ENCODE measurements around the gene WDR7. TPM values are rescaled to one million over a fixed set of nuclear protein-coding genes. Genes with fewer than 3 reads are reported as not detected.

The WDR7 gene
- total RNA-seq, 1 donor from 2014 or later: 43.0 TPM

DNA sequence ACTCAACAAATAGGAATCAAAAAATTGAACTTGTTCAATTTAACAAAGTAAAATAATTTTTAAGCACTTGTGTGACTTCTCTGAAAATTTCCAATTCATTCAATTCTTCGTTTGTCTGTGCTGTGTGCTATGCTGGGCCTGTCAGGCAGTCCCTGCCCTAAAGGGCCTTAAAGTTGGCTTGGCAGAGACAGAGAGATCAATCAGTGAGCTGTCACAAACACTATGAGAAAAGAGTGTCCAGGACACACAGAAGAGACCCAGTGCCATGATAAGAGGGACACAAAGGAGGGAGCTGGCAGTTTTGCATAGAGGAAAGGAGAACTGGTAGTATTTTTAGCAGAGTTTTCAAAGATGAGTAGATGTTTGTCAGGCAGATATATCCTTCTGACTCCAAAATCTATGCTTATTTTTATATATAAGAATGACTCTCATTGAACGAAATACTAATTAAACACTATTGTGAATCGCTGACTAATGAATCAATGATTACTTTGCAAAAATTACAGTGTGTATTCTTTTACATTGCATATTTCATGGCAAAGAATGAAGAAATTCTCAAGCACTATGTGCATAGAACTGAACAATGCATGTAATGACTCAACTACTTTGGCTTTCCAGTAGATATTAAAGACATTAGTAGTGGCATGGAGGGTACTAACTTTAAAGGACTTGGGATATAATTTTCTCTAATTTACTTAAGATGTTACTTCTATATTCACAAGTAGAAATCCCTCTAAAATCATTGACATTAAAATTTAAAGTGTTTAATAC is 302.5 kb downstream of the WDR7 start:
- ATAC-seq: no peak
- no peak for DNase-seq (ENCODE audit: low spot score)
- intact Hi-C loops (cut with DNase I): no loop called here

DNA sequence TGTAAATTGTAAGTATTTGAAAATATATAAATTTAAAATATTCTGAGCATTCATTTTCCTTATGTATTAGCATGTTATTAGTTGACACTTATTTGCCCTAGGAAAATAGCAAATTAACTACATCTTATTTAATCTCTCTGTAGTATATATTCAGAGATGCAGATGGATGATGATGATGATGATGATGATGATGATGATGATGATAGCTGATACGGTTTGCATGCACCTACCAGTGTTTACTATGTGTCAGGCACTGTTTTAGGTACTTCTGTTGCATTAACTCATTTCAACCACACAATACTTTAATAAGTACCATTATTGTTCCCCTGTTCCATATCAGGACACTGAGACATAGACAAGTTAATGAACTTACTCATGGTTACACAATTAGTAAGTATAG is 304.3 kb downstream of the WDR7 start:
- intact Hi-C loops (cut with DNase I): no loop called here
- no peak for ATAC-seq
- no peak for DNase-seq (ENCODE audit: low spot score)

DNA sequence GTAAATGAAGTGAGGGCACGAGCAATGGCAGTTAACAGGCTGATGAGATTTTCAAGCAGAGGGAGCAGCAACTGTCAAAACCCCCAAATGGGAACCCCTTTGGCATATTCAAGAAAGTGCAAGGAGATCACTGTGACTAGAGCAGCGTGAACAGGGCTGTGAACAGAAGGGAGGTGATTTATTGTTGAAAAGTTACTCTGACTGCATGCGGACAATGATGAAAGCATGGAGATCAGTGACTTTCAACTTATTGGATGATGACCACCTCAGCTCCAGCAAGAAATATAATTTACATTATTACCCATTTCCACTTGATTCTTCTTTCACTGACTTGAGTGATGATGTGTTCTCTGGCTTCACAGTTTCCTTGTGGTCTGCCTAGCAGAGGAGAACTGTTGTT is 308.0 kb downstream of the WDR7 start:
- intact Hi-C loops (cut with DNase I): no loop called here
- no peak for ATAC-seq
- DNase-seq (ENCODE audit: low spot score): no peak

DNA sequence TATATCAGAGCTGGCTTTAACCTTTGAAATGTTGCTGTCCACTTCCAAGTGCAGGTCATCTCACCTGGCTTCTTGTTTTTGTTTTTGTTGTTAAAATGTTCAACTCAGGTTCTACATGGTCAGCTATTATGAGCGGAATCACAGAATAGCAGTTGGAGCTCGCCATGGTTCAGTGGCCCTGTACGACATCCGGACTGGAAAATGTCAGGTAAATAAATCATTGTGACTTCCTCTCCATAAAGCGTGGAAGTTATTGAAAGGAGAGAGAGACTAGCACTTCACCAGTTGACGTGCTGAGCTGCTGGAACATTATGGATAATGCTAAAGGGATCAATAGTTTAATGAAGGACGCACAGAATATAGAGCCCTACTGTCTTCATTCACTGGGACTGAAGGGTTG is 311.2 kb downstream of the WDR7 start:
- DNase-seq (ENCODE audit: low spot score): no peak
- intact Hi-C loops (cut with DNase I): no loop called here
- ATAC-seq: no peak

DNA sequence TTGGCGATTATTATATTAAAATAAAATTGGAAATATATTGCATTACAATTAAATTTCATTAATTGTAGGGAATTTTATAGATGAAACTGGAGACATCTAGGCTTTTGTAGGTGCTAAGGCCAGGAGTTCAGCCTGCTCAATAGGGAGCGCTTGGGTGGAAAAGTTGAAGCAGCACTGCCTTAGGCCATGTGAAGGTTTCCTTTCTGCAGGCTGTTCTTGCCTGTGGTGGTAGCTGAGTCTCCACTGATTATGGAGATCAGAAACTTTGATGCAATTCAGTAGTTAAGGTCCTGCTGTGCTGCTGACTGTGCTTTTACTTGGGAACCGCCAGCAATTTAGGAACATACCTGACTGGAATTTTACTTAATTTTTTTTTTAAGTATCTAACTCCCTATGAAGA is 315.9 kb downstream of the WDR7 start:
- ATAC-seq (no peak), DNase-seq (ENCODE audit: low spot score) (no peak)
- intact Hi-C loops (cut with DNase I): no loop called here

DNA sequence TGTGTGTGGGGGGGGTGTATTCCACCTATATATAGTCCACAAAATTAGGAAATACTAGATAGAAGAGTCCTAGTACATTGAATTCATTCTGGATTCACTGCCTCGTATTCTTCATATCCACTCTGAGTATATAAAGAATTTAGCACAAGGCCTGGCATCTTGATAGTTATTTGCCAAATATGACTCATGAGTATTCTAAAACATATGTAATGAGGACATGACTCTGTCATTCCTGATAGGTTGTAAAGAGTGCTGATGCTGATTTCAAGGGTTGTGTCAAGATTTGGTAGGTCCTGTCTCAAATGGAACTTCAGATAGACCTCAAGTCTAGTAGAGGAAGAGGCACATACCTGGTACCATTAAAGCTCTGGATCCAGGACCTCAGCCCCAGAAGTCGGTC is 322.3 kb downstream of the WDR7 start:
- ATAC-seq: no peak
- no peak for DNase-seq (ENCODE audit: low spot score)
- intact Hi-C loops (cut with DNase I): no loop called here

DNA sequence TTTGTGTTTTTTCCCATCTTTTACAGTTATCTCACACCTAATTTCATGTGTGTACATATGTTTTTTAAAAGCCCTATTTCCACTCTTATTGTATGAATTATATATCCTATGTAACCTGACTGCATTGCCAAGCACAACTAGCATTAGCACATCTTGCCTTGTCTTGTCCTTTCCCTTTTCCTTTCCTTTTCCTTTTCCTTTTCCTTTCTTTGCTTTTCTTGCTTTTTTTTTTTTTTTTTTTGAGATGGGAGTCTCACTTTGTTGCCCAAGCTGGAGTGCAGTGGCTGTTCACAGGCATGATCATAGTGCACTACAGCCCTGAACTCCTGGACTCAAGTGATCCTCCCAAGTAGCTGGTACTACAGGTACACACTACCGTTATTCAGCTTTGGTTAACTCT is 323.0 kb downstream of the WDR7 start:
- ATAC-seq: no peak
- intact Hi-C loops (cut with DNase I): no loop called here
- no peak for DNase-seq (ENCODE audit: low spot score)

DNA sequence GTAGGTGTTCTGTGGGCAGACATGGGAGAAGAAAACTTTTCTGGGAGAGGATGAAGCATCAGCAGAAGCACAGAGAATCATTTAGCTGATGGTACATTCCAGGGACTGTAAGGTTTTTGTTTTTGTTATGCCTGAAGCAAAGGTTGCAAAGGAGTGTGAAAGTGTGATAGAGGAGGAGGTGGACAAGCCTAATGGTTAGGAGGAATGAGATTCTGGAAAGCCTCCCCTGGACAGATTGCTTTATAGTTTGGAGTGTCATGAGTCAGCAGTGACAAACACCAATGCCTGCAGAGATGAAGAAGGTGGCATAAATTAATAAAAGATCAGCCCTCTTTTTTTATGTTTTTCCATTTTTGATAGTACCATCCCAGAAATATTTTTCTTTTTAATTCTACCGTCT is 324.1 kb downstream of the WDR7 start:
- intact Hi-C loops (cut with DNase I): no loop called here
- DNase-seq (ENCODE audit: low spot score): no peak
- ATAC-seq: no peak

DNA sequence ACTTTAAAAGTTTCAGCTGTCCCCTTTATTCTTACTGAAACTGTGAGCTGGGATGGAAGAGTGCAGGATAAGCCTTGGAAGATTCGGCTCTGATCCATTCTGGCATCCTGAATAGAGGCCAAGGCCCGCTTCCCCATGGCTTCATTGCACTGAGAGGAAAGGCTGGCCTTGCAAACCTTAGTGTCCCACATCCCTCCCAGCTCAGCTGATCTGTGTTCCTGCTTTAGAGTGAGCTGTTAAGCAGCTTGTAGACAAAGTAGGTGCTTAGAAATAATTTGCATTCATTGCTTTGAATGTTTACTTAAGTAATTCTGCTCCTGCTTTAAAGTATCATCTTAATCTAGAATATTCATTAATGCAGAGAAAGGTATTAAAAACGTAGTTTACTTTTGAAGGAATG is 326.1 kb downstream of the WDR7 start:
- intact Hi-C loops (cut with DNase I): no loop called here
- no peak for ATAC-seq
- no peak for DNase-seq (ENCODE audit: low spot score)

DNA sequence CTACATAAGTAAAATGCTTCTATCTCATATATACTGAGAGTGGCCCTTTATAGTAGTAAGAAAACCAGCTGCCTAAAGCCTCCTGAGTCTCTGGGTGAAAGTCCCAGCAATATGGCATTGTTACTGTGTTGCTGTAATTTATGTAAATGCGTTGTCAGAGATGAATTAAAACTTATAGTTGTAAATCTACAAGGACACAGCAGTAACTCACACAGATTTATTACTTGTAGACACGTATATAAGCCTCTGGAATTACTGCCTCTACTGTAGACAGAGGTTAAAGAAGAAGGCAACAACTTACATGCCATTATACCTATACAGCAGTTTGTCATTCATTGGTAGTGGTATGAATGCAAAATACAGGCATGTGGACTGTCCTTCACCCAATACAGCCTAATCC is 326.6 kb downstream of the WDR7 start:
- ATAC-seq: no peak
- DNase-seq (ENCODE audit: low spot score): no peak
- intact Hi-C loops (cut with DNase I): no loop called here

DNA sequence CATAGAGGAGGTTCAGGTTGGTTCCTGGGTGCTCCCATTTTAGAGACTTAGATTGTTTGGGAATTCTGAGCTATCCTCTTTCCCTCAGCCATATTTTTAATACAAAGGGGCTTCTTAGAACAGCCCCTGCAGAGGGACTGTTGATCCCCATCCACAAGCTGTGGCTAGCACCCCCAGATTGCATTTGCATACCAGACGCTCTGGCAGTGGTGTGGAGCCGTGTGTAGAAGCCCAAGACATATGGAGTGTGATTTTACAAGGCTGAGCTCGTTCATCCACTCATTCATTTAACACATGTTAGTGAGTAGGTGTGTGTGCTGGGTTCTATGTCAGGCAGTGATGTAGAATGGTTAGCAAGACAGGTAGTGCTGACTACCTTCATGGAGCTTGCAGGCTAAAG is 329.0 kb downstream of the WDR7 start:
- DNase-seq (ENCODE audit: low spot score): no peak
- intact Hi-C loops (cut with DNase I): no loop called here
- no peak for ATAC-seq

DNA sequence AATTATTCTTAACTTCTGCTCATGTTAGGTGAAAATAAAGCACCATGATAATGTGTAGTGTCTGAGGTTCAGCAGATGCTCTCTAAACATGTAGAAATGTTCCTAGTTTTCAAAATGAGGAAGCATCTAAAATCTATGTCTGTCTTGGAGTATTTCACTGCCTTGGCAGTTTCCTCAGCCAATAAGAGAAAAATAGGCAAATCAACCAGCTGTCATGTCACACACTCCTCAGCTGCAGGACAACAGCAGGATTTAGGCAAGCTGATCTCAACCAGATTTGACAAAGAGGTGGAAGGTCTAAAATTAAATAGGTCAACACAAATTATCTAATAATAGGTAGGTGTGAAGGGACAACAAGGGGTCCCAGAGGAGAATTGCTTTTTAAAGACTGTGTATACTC is 331.6 kb downstream of the WDR7 start:
- intact Hi-C loops (cut with DNase I): no loop called here
- DNase-seq (ENCODE audit: low spot score): no peak
- ATAC-seq: no peak

DNA sequence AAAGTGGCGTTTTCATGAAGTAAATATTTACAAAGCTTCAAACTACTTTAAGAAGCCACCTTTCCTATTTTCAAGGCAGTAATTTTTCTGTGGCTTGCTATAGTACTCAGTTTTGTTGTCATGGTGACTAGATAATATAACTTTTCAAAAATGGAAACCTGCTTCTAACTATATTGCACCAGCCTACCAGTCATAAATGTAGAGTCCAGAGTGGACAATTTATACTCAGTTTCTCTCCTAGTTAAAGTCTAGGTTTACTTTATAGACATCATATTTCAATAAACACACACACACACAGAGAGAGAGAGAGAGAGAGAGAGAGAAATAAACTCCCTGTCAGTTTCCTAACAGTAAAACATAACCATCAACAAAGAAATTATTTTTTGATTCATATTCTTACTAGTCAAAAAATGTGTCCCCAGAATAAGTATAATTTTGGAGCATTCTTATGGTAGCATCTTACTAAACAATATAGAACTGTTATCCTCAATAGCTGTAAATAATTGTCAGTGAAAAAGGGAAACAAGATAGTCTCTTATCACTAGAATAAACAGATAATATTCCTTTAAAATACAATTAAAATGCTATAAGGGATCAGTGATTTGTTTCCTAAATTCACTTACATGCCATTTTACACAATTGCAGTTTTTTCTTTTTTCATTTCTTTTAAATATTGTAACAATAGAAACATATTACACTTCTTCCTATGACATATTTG is 332.3 kb downstream of the WDR7 start:
- ATAC-seq: no peak
- intact Hi-C loops (cut with DNase I): no loop called here
- DNase-seq (ENCODE audit: low spot score): no peak

DNA sequence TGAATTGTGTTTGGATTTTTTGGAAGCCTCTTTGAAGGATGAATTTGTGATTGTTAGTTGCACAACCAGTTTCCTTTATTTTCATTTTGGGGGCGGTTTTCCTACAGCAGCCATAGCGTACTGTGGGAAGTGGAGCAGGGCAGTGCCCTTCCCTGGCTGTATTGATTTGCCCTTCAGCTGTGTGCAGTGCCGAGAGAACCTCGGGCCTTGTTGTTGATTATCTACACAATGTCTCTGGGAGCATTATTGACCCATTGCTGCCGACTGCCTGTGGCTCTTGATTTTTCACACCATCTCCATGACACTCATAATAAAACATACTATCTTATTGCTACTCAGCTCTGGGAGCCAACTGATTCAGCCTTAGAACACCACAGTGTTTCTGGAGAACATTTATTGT is 333.6 kb downstream of the WDR7 start:
- intact Hi-C loops (cut with DNase I): no loop called here
- no peak for DNase-seq (ENCODE audit: low spot score)
- no peak for ATAC-seq

DNA sequence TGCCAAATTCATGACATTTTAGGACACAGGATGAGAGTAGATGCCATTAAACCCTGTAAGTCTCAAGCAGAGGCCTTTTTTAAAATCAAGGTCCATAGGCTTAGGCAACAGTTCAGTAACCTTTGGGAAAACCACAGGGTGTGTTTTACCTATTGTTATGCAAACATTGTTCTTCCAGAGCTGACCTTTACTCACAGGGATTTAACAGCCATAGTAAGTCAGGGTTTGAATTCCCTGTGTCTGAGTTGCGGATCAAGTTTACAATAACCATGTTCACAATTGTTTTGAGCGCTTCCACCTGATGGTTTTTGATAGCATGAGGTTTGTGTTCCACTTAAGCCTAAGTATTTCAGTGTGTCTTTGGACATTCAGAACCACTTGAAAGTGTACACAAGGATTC is 335.7 kb downstream of the WDR7 start:
- intact Hi-C loops (cut with DNase I): no loop called here
- DNase-seq (ENCODE audit: low spot score) (no peak), ATAC-seq (no peak)

DNA sequence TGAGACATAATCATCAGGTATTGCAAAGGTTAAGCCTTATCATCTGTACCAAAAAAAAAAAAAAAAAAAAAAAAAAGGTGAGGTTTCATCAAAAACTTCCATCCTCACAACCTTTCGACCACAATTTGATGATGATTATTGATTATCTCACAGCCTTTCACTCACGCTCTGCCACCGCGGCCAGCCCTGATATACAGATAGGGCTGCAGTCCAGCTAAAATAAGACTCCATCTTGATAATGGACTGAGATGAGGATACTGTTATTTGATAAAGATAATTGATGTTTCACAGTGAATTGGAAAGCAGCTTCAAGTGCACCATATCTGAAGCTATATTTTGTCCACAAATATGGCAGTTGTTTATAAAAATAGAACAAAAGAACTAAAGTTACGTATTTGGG is 336.1 kb downstream of the WDR7 start:
- no peak for ATAC-seq
- no peak for DNase-seq (ENCODE audit: low spot score)
- intact Hi-C loops (cut with DNase I): no loop called here

DNA sequence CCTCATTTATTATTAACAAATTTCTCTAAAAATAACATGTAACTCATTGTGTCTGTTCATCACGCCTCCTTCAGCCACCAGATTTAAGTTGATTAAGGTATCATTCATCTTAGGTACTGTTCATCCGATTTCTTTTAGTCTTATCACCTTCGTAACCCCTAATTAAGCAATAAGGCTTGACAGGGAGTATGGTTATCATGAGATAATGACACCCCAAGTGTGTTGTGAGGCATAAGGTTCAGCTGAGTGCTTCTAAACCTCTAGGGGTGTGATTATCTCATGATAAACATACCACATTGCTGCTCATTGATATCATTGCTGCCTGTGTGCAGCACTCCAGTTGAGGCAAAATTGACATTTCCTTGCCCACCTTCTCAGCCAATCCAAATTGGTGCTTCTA is 336.9 kb downstream of the WDR7 start:
- no peak for DNase-seq (ENCODE audit: low spot score)
- intact Hi-C loops (cut with DNase I): no loop called here
- ATAC-seq: no peak

DNA sequence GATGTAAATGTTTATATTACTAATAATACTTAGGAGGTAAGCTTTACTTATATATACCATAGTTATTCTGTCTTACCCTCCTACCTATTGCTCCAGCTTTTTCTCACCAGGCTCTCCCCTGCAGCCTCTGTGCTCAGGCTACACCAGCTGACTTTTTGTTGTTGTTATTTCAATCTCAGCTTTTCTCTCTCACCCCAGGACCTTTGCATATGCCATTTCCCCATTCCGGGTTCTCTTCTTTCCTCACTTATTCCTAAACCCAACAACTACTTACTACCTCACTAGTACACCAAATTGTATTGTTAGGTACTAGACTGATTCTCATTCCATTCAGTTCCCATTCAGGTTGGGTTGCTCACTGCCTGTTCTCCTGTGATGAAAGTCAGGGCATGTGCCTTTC is 339.5 kb downstream of the WDR7 start:
- ATAC-seq (no peak), DNase-seq (ENCODE audit: low spot score) (no peak)
- intact Hi-C loops (cut with DNase I): no loop called here

DNA sequence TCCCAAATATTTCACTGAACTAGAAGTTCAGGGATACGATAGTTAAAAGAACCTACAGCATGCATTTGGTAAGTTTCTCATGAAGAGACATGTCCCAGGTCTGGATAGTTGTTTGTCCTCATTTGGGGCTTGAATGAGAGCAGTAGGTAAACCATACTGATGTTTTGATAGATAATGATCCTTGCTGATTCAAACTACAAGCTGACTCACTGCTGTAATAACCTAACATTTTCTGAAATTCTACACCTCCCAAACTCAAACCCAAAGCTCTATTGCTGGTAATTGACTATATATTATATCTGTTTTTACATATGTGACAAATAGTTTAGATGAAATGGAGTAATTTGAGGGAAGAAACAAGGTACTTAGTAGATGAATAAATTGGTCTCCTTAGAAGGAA is 341.6 kb downstream of the WDR7 start:
- intact Hi-C loops (cut with DNase I): no loop called here
- DNase-seq (ENCODE audit: low spot score): no peak
- ATAC-seq: no peak

DNA sequence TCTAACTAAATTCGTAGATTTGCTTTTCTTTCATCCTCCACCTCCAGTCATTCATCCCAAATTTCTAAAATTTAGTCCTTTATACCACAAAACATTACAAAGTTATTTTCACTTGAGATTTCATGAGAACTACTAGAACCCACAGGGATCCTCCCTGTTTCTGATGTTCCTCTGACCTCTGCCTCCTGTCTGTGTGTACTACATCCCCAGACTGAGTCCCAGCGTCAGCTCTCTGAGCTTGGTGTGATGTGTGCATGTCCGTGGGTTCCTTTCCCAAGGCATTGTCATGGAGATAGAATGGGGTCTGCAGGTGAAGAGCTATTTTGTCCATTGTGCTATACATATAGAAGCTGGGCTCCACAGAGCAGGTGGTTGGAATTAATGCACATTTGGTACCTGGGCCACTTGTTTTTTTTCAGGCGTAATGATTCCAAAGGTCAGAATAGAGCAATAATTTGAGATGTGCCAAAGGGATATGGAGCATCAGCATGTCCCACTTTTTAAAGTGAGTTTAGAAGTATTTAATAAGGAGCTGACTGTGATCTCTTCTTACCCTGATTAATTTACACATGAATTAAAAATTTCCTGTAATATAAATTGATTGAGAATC is 344.5 kb downstream of the WDR7 start:
- no peak for DNase-seq (ENCODE audit: low spot score)
- intact Hi-C loops (cut with DNase I): no loop called here
- ATAC-seq: no peak

DNA sequence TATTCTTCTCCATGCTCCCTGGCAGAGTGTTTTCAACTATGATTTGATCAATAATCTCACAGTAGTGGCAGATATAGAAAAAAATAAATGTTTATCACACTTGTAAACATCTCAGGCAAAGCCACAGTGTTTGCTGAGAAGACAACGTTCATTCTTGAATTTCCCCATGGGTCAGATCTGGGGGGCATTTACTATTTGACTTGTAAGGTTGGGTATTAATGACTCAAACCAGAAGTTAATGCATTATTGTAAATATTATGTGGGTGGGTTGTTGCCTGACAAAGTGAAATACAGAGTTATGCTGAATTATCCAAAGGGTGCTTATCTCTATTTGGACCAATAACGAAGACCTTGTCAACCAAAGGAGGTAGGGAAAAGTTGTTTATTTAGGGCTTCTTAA is 346.0 kb downstream of the WDR7 start:
- DNase-seq (ENCODE audit: low spot score) (no peak), ATAC-seq (no peak)
- intact Hi-C loops (cut with DNase I): no loop called here

All from sciatic nerve (tissue), 2 donors.